Transverse colon (tissue), 3 donors: ENCODE results near the gene PLA2G2C.

Experiments
- CTCF ChIP-seq, 5 experiments: fragments of 200-600 bp in 3 of 5; fragments of 450-650 bp in 2 of 5; sonication (generic) in 3 of 5; IDR thresholded peaks; 1 replicate in 2 of 5; 2 replicates in 3 of 5; pipeline ENCODE4 v1.5.1; 2016 to 2017; ENCODE audit warnings: antibody characterized with exemption in 5 of 5, inconsistent platforms in 3 of 5, mild to moderate bottlenecking in 2 of 5, moderate library complexity in 1 of 5
- POLR2A ChIP-seq: fragments of 450-650 bp; IDR thresholded peaks from one replicate; pipeline ENCODE4 v1.6.1; 2016; ENCODE audit warnings: antibody characterized with exemption, mild to moderate bottlenecking, moderate library complexity

- TF ChIP-seq POLR2A (no peak), CTCF (IDR thresholded peaks at IDR 0.05) (no peak)
Observed at GRCh38 chr1:20179371-20180128, 6.8 kb downstream of the PLA2G2C start.
